ENCODE data around the gene CHD9NB.
"Not testable (repeated sequence)": the region's sequence is repeated elsewhere in the genome, so short reads cannot be mapped to it uniquely, and the experiment has no call there.

The CHD9NB gene

GRCh38 chr16:53083119-53083518, 30.4 kb upstream of the CHD9NB start:
- peak; percentile 92 for DNase-seq

GRCh38 chr16:53082509-53082908, 29.8 kb upstream of the CHD9NB start:
- DNase-seq: no peak

GRCh38 chr16:53081686-53082407, 29.1 kb upstream of the CHD9NB start:
- no peak for DNase-seq

GRCh38 chr16:53081032-53081424, 28.3 kb upstream of the CHD9NB start:
- DNase-seq: no peak

- DNase-seq: peak; percentile 94
Measured at GRCh38 chr16:53080345-53081031, 27.8 kb upstream of the CHD9NB start.

DNA sequence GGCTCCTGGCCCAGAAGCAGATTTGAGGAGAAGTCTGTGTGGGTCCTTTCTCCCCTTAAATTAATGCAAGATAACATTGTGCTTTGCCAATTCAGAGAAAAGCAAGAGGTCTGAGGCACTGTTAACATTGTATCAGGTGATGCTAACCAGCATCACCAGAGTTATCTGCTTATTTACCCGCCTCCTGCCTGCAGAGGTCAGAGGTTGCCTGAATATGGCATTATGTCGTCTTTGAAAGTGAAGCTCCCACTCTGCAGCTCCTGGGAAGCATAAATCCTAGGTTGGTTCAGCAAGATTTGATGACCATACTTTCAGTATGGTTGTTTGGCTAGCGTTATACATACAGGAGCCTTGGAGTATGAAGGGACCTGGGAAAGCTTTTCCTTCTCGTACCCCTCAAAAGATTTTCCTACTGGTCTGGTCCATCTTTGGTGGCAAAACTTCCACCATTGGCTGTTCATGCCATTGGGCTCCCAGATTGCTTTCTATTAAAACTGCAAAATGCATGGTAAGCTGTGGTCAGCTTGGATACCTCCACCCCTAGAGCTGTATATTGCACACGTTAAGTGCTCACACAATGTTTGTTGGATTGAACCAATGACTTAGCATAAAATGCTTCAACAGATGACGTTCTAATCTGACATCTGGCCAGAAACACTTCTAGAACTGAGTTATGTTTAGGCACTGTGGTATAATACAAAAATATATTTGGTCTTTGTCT, 26.2 kb upstream of the CHD9NB start:
- no peak for DNase-seq

DNA sequence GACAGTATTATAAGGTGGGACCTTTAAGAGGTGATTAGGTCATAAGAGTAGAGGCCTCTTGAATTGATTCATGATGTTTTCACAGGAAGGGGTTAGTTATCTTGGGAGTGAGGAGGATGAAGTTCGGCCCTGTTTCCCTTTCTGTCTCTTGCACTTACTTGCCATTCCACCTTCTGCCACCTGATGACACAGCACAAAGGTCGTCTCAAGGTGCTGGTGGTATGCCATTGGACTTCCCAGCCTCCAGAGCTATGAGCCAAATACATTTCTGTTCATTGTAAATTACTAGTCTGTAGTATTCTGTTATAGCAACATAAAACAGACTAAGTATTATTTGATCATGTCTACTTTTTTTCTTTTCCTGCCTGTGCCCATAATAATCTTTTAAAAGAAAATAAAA, 25.6 kb upstream of the CHD9NB start:
- no peak for DNase-seq

DNA sequence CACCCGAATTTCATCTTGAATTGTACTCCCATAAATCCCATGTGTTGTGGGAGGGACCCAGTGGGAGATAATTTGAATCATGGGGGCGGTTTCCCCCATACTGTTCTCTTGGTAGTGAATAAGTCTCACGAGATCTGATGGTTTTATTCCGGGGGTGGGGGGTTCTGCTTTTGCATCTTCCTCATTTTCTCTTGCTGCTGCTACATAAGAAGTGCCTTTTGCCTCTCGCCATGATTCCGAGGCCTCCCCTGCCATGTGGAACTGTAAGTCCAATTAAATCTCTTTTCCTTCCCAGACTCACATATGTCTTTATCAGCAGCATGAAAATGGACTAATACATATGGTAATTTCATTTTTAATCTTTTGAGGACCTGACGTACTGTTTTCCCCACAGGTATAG, 22.8 kb upstream of the CHD9NB start:
- not testable (repeated sequence) for DNase-seq

- DNase-seq: not testable (repeated sequence)
Measured at GRCh38 chr16:53074296-53074695, 21.6 kb upstream of the CHD9NB start.

DNA sequence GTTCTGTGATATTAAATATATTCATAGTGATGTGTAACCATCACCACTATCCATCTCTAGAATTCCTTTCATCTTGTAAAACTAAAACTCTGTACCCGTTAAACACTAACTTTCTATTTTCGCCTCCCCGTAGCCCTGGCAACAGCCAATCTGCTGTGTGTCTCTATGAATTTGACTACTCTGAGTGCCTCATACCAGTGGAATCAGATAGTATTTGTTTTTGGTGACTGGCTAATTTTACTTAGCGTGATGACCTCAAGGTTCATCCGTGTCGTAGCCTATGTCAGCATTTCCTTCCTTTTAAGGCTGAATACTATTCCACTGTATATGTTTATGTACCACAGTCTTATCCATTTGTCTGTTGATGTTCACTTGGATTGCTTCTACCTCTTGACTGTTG, 20.3 kb upstream of the CHD9NB start:
- DNase-seq: no peak

GRCh38 chr16:53071748-53072301, 19.1 kb upstream of the CHD9NB start:
- no peak for DNase-seq

DNA sequence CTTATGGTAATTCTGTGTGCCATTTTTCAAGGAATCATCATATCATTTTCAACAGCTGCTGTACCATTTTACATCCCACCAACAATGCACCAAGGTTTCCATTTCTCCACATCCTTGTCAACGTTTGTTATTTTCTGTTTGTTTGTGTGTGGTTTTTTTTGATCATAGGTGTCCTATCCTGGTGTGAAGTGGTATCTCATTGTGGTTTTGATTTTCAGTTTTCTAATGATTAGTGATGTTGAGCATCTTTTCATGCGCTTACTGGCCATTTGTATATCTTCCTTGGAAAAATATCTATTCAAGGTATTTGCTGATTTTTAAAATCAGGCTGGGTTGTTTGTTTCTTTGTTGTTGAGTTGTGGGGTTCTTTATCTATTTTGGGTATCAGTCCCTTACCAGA, 17.1 kb upstream of the CHD9NB start:
- DNase-seq: no peak

DNA sequence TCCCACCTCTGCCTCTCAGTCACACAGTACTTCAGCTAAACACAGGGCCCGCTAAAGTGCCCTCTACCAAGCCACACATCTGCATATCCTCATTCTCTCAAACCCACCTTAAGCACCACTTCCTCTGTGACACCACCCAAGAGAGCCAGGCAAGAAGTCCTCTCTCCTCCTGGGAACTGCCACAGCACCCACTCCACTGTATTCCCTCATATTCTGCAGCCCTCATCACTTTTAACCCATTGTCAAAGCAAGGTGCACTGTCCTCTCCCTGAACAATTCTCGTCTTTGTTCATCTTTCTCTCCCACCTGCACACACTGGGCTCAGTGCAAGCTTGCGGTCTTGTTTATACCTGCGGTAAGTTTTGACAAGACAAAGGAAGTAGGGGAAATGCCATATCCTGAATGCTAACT, 15.7 kb upstream of the CHD9NB start:
- no peak for DNase-seq

GRCh38 chr16:53067675-53068074, 15.0 kb upstream of the CHD9NB start:
- no peak for DNase-seq

- DNase-seq: no peak
Measured at GRCh38 chr16:53065461-53066061, 12.9 kb upstream of the CHD9NB start.

DNA sequence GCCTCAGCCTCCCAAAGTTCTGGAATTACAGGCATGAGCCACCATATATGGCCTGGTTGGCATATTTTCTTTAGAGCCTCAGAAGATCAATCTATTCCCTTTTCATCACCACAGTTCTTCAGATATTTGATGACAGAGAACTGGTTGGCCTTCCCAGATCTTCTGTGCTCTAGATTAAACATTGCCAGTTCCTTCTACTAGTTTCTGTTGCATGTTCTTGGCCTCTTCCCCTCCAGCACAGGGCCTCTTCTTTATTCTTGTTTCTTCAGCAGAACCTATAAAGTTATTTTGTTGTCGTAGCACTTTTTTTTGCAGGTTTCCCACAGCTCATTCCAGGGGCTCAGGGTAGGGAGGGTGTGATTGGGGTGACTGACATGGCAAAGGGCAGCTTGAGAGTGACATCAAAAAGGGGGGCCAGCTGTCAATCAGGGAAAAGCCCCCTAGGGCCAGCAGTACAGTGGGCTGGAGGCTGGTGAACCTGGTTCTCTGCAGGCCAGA, 11.4 kb upstream of the CHD9NB start:
- no peak for DNase-seq

GRCh38 chr16:53061701-53062159, 9.0 kb upstream of the CHD9NB start:
- no peak for DNase-seq

DNA sequence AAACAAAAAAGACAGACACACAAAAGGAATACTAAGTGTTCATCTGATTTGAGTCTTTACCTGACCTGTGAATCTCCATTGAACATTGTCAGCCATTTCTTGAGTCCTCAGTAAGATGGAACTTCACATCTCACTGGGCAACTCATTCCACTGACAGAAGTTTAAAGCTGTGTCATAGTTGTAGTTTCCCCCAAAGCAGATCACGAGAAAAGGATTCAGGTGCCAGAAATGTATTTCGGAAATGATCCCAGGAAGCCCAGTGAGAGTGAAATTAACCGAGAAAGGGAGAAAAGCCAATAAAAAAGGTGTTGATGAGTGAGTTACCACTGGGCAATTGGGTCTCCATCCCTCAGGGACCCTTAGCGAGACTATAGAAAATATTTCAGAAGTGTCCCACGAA, 8.6 kb upstream of the CHD9NB start:
- no peak for DNase-seq

DNA sequence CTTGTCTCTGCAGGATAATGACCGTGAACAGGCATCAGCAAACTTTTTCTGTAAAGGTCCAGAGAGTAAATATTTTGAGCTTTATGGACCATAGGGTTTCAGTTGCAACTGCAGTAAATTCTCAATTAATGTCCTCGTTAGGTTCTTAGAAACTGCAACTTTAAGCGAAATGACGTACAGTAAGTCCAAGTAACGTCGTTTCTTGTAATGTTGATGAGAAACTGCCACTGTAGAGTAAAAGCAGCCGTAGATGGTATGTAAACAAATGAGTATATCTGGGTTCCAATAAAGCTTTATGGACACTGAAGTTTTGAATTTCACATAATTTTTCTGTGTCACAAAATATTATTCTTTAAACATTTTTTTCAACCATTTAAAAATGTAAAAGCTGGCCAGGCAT, 7.0 kb upstream of the CHD9NB start:
- DNase-seq: no peak

- no peak for DNase-seq
Measured at GRCh38 chr16:53058882-53059281, 6.2 kb upstream of the CHD9NB start.

DNA sequence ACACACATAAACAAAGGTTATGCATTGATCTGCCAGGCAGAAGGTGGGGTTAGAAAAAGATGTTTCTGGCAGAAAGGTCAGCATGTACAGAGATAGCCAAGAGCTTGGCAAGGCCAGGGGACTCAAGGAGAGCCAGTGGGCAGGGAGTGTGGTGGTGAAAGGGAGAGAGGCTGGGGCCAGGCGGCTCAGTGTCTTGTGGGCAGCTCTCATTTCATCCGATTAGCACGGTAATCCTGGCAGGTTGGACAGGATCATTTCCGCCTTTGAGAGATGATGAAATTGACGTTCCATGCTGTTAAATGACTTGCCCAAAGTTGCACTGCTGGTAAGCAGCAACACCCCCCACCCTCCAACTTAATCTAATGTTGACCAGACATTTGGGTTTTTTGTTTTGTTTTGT, 5.7 kb upstream of the CHD9NB start:
- DNase-seq: no peak

GRCh38 chr16:53057658-53058057, 5.0 kb upstream of the CHD9NB start:
- no peak for DNase-seq

DNA sequence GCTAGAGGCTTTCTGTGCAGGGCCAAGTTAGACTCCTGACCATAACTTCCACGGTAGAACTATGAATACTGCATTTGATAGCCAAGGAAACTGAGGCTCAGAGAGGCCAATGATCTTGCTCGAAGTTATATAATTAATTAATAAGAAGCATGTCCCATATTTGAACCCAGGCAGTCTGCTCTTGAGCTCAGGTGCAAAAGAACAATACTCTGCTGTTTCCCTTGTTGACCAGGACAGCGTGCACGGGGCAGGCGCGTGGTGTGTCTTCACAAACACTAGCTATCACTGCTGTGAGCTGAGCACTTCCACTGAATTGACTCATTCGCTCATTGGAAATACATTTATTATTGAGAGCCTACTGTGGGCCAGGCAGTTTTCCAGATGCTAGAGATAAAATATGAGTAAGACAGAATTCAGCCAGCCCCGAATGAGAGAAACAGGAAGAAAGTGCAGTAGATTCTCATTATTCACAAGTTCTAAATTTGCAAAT, 3.7 kb upstream of the CHD9NB start:
- DNase-seq: no peak
